Liver (tissue), 3 donors: ENCODE results near the gene TSHZ2.

Experiments
- ATF3 ChIP-seq: IDR thresholded peaks from 2 replicates; pipeline ENCODE4 v1.6.1; 2016; ENCODE audit warnings: antibody characterized with exemption
- CTCF ChIP-seq: fragments of 150-350 bp; IDR thresholded peaks from 2 replicates; pipeline ENCODE4 v1.5.1; 2017; ENCODE audit warnings: improper control_type of control experiment, low read depth, low read length; ENCODE audit not compliant: missing input control
- EGR1 ChIP-seq, 2 donors: IDR thresholded peaks; 2 replicates each; pipeline ENCODE4 v1.6.1; 2016 to 2018; ENCODE audit warnings: antibody characterized with exemption in 2 of 2, low read depth in 2 of 2
- FOXA1 ChIP-seq: IDR thresholded peaks from 2 replicates; pipeline ENCODE4 v1.6.1; 2016; ENCODE audit warnings: antibody characterized with exemption
- GABPA ChIP-seq, 2 donors: IDR thresholded peaks in 1 of 2; conservative IDR thresholded peaks in 1 of 2; 2 replicates each; pipeline ENCODE4 v1.6.1; 2016; ENCODE audit warnings: antibody characterized with exemption in 2 of 2, mild to moderate bottlenecking in 1 of 2, moderate library complexity in 1 of 2
- HNF4A ChIP-seq, 2 donors: conservative IDR thresholded peaks; 2 replicates each; pipeline ENCODE4 v1.6.1; 2016; ENCODE audit warnings: antibody characterized with exemption in 2 of 2, mild to moderate bottlenecking in 2 of 2
- HNF4G ChIP-seq: IDR thresholded peaks from 2 replicates; pipeline ENCODE4 v1.6.1; 2016; ENCODE audit warnings: antibody characterized with exemption
- JUND ChIP-seq, 2 donors: IDR thresholded peaks; 2 replicates each; pipeline ENCODE4 v1.6.1; 2016; ENCODE audit warnings: antibody characterized with exemption in 2 of 2
- MAX ChIP-seq: IDR thresholded peaks from 2 replicates; pipeline ENCODE4 v1.6.1; 2016; ENCODE audit warnings: antibody characterized with exemption
- NR2F2 ChIP-seq: IDR thresholded peaks from 2 replicates; pipeline ENCODE4 v1.6.1; 2016; ENCODE audit warnings: antibody characterized with exemption
- RAD21 ChIP-seq, 2 donors: IDR thresholded peaks; 2 replicates each; pipeline ENCODE4 v1.6.1; 2016; ENCODE audit warnings: antibody characterized with exemption in 2 of 2, mild to moderate bottlenecking in 2 of 2
- REST ChIP-seq: IDR thresholded peaks from 2 replicates; pipeline ENCODE4 v1.6.1; 2016; ENCODE audit warnings: antibody characterized with exemption, mild to moderate bottlenecking
- RXRA ChIP-seq, 2 donors: IDR thresholded peaks; 2 replicates each; pipeline ENCODE4 v1.6.1; 2017 to 2018; ENCODE audit warnings: antibody characterized with exemption in 2 of 2, mild to moderate bottlenecking in 1 of 2
- TAF1 ChIP-seq: conservative IDR thresholded peaks from 2 replicates; pipeline ENCODE4 v1.6.1; 2016; ENCODE audit warnings: antibody characterized with exemption, mild to moderate bottlenecking
- donor health status: healthy.
- donor health status: healthy.

GRCh38 chr20:53038299-53038698 lies 66.1 kb downstream of the TSHZ2 start:
- TF ChIP-seq CTCF = no peak
- TF ChIP-seq MAX = no peak
- no peak for TF ChIP-seq ATF3
- TF ChIP-seq RAD21 (IDR thresholded peaks at IDR 0.05) = no peak
- TF ChIP-seq REST = no peak
- TF ChIP-seq FOXA1 = no peak
- no peak for TF ChIP-seq HNF4A (conservative IDR thresholded peaks at IDR 0.05)
- no peak for TF ChIP-seq EGR1 (IDR thresholded peaks at IDR 0.05; ENCODE audit: low read depth in 2 of 2)
- no peak for TF ChIP-seq TAF1
- TF ChIP-seq JUND (IDR thresholded peaks at IDR 0.05) = no peak
- TF ChIP-seq RXRA (IDR thresholded peaks at IDR 0.05) = no peak
- TF ChIP-seq GABPA (IDR thresholded peaks at IDR 0.05 in 1 of 2, conservative IDR thresholded peaks at IDR 0.05 in 1 of 2) = no peak
- TF ChIP-seq NR2F2 = no peak
- no peak for TF ChIP-seq HNF4G
